DLD1 (cell line): ENCODE data around the gene GCFC2.
"Not testable (repeated sequence)": the region's sequence is repeated elsewhere in the genome, so short reads cannot be mapped to it uniquely, and the experiment has no call there.

Experiments
- in situ Hi-C: cut with HindIII; loops from 2 replicates; pipeline ENCODE4 v1.10.0; 2017; ENCODE audit warnings: low sequenced_read_pairs

GCFC2 gene

DNA sequence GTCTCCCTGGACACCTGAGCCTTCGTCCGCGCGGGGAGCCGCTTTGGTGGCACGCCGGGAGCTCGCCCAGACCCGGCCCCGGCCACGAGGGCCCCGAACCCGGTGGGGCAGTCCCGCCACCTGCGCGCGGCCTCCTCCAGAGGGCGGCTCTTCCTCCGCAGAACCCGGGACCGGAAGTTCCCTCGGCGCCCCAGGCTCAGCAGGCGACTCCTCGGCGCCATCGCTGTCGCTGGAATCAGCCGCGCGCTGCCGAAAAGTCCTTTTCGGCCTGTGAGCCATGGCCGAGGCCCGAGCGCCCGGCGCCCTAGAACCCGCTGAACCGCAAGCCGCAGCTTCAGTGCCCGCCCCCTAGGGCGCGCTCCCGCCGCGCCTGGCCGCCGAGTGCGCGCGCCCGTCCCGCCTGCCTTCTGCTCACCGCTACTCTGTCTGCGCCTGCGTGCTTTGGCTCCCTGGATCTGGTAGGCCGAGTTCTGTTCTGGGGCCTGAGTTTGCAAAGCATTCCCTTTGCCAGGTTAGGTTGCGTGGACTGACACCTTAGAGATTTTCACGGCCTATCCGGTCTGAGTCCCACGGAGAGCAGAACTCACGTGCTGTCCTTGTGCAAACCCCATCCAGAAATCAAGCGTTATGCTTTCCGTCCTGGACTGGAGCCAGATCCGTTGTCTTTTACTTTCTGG is at the start of gene GCFC2:
Gene GCFC2 (minus strand): TSS at position 339 of the 677 bp plus-strand sequence. CDS start 60 bp downstream, at position 279.
- in situ Hi-C loops = no loop called here

DNA sequence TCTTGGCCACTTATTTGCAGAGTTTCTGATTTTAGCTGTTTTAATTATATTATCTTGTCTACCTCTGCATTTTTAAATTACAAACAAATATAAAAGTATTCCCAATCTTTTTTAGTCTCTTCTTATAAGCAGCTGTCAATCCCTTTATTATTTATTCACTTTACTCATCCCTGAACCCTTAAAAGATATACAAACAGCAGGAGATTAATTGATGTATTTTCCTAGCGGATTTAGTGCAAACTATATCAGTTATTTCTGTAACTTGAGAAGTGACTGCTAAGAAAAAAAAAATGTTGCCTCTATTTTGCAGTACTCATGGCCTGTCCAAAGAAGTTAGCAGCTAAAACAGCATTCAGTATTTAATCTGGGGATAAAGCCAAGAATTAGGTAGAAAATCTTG is 42.1 kb upstream of the GCFC2 start:
- in situ Hi-C loops = no loop called here

DNA sequence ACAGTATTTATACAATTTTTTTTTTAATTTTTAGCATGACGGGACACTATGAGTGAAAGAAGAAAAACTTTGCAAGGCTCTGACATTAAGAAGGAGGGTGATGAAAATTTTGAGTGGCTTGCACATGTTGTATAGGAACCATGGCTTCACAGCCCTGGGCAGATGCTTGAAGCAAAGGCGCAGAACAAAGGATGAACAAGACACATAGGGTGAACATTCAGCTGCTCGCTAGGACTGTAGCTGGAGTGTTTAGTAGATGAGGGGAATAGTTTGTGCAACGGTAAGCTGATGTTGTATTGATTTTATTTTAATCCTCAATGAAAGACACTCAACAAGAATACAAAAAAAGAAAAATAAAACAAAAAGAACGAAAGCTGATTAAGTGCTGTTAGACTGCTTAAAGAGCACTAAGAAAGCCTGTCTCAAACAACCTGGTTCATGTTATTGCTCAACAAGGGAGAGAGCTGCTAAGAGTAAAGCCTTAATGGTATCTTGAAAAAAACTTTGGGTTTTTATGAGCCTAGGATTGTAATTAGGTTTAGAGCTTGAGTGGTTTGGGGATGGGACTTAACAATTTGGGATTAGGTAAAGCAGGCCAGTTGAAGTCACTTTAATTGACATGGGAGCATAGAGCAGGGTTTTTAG is 41.2 kb upstream of the GCFC2 start:
- in situ Hi-C loops = no loop called here

DNA sequence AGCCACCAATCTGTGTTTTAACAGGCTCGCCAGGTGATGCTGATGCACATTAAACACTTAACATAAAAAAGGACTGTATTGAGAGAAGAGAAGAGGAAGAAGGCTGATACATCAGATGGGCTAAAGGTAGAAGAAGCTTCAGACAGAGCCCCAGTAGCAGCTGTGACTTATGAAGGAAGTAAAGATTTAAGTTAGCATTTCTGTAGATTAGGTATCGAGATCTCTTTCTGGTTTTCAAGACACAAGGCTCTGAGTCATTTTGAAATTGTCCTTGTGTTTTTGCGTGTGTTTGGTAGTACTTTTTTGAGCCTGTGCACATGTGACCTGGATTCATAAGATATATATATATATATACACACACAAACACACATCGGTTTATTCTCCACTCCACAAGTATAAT is 40.6 kb upstream of the GCFC2 start:
- in situ Hi-C loops = no loop called here

DNA sequence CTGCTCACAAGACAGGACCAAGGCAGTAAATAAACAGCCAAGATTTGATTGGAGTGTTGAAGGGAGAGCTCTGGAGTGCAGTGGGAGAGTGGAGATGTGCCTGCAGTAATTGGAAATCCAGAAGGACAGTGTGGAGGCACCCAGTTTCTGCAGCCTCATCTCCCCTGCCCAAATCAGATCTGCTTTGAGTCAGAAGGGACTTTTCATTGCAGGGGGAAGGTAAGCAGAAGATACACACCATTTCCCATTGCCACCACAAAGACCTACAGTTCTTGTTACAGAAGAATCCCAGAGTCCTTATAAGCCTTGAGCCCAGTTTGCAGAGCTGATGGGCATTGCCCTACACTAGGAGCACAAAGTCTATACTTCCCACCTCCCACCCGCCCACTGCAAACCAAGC is 27.2 kb upstream of the GCFC2 start:
- in situ Hi-C loops = no loop called here

- in situ Hi-C loops = no loop called here
Observed at GRCh38 chr2:75736276-75736675, 25.6 kb upstream of the GCFC2 start.

DNA sequence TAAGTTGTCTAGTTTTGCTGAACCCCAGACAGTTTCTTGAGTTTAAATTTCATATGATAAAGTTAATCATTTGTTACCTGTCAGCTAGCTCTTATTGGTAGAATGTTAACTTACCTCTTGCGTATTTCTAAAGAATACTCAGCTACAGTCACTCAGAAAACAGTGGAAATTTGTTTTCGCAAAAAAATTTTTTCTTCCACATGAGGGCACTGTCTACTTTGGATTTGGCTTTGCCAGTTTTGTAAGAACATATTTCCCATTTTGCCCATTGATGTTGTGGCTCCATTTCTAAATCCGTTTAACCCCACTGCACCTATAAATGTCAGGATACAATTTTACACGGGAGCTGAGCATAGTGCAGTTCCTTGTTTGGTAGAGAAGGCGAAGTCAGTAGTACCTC is 19.1 kb upstream of the GCFC2 start:
- in situ Hi-C loops = no loop called here

- in situ Hi-C loops = no loop called here
Observed at GRCh38 chr2:75728614-75729419, 18.1 kb upstream of the GCFC2 start.

GRCh38 chr2:75722687-75723086 is 12.0 kb upstream of the GCFC2 start:
- in situ Hi-C loops = no loop called here

DNA sequence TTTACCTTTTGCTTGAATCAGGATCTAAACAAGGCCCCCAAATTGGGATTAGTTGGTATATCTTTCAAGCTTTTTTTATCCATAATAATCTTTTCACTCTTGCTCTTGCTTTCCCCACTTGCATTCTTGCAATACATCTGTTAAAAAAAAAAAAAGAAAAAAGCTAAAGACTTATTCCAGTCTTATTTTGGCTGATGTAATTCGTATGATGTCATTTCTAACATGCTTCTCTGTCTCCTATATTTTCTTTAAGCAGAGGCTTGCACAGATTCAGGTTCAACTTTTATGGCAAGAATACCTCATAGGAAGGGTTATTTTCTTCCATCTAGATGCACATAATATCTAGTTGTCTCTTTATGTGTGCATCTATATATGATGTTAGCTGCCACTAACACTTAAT is 9.8 kb upstream of the GCFC2 start:
- in situ Hi-C loops = no loop called here

DNA sequence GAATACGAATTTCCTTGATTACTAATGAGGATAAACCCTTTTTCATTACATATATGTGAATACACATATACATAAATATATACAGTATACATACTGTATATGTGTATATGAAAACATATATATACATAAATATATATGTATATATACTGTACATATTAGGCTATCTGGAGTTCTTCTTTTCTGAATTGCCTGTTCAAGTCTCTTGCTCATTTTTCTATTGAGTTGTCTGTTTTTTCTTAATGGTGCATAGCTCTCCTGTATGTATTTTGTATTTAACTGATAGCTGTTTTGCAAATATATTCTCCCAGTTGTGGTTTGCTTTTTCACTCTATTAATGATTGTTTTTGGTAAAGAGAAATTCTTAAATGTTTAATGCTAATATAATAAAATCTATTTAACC is 8.9 kb upstream of the GCFC2 start:
- in situ Hi-C loops = no loop called here

- in situ Hi-C loops = no loop called here
Observed at GRCh38 chr2:75716406-75716805, 5.7 kb upstream of the GCFC2 start.

DNA sequence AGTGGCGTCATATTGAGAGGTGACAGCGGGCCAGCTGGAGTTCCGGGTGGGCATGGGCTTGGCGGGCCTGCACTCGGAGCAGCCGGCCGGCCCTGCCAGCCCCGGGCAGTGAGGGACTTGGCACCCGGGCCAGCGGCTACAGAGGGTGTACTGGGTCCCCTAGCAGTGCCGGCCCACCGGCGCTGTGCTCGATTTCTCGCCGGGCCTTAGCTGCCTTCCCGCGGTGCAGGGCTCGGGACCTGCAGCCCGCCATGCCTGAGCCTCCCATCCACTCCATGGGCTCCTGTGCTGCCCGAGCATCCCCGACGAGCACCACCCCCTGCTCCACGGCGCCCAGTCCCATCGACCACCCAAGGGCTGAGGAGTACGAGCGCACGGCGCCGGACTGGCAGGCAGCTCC is 875 bp upstream of the GCFC2 start:
- in situ Hi-C loops = not testable (repeated sequence)

GRCh38 chr2:75710220-75710576 is 517 bp downstream of the GCFC2 start:
- in situ Hi-C loops = no loop called here

DNA sequence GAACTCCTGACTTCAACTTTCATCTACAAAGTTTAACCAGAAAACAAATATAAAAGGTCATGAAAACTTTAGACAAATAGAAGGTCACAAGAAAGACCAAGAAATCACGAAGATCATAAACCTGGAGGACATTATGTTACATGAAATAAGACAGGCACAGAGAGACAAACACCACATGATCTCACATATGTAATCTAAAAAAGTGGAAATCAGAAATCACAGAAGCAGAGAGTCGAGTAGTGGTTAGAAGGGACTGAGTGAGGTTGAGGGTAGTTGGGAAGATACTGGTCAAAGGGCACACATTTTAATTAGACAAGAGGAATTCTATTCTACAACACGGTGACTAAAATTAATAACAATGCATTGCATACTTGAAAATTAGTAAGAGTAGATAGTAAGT is 1.4 kb downstream of the GCFC2 start:
- in situ Hi-C loops = no loop called here

DNA sequence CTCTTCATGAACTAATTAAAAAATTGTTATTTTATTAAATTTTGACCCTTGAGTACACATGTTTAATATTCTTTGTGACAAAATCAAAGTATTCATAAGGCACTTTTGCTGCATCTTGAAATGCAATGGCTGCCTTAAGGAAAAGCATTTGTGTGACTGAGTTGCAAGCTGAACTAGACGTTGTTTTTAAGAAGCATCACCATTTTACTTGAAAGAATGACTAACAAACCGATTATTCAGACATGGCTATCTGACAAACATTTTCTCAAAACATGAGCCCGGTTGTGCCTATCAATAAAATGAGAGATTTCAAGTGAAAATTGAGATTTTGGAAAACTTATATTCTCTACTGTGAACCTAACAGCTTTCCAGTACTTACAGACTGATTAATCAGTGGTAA is 2.8 kb downstream of the GCFC2 start:
- in situ Hi-C loops = no loop called here

GRCh38 chr2:75705921-75706320 is 4.8 kb downstream of the GCFC2 start:
- in situ Hi-C loops = no loop called here

- in situ Hi-C loops = no loop called here
Observed at GRCh38 chr2:75703589-75704287, 7.0 kb downstream of the GCFC2 start.

DNA sequence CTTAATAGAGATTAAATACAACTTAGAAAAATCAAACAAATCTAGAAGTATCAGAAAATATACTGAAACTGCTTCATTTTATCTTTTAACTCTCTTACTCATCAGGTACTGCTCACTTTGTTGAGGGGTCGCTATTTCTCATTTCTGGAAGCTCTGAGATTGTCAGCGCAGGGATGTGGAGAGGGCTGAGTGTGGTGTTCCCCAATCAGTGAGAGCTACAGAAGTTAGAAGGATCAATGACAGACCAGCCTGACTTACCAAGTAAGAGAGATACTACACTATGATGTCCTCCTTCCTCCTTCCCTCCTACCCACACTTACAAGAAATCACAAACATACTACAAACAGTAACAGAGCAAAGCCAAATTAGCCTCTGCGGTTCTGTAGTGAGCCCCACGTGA is 8.1 kb downstream of the GCFC2 start:
- in situ Hi-C loops = no loop called here

- in situ Hi-C loops = no loop called here
Observed at GRCh38 chr2:75698918-75699317, 11.8 kb downstream of the GCFC2 start.

- in situ Hi-C loops = no loop called here
Observed at GRCh38 chr2:75688196-75688595, 22.5 kb downstream of the GCFC2 start.
